Nephron progenitor cell (in vitro differentiated cells): ENCODE results near the gene SYNGR4.
"Not testable (repeated sequence)": the region's sequence is repeated elsewhere in the genome, so short reads cannot be mapped to it uniquely, and the experiment has no call there.

Source experiments
- DNase-seq: peaks from one replicate; pipeline ENCODE4 v3.0.0; 2021
- H3K27ac Mint-ChIP-seq: 2 replicates; pipeline ENCODE4 v1.8.0; 2021; ENCODE audit warnings: mild to moderate bottlenecking, moderate library complexity, mixed read lengths
- H3K27me3 Mint-ChIP-seq: 2 replicates; pipeline ENCODE4 v1.8.0; 2021; ENCODE audit warnings: mild to moderate bottlenecking, low read depth, mixed read lengths; ENCODE audit not compliant: poor library complexity
- H3K36me3 Mint-ChIP-seq: 2 replicates; pipeline ENCODE4 v1.8.0; 2021; ENCODE audit warnings: low read depth, mixed read lengths
- H3K4me1 Mint-ChIP-seq: 2 replicates; pipeline ENCODE4 v1.8.0; 2021; ENCODE audit warnings: mixed read lengths
- H3K4me3 Mint-ChIP-seq: 2 replicates; pipeline ENCODE4 v1.8.0; 2021; ENCODE audit warnings: mild to moderate bottlenecking, moderate library complexity, mixed read lengths
- H3K9me3 Mint-ChIP-seq: 2 replicates; pipeline ENCODE4 v1.8.0; 2021; ENCODE audit warnings: mild to moderate bottlenecking, moderate library complexity, mixed read lengths
- TF ChIP-seq, protein P1 (sequence below): fragments of 200-600 bp; sonication (generic); IDR thresholded peaks from 2 replicates; pipeline ENCODE4 v1.5.0; 2021; ENCODE audit warnings: antibody characterized with exemption

SYNGR4 gene

DNA sequence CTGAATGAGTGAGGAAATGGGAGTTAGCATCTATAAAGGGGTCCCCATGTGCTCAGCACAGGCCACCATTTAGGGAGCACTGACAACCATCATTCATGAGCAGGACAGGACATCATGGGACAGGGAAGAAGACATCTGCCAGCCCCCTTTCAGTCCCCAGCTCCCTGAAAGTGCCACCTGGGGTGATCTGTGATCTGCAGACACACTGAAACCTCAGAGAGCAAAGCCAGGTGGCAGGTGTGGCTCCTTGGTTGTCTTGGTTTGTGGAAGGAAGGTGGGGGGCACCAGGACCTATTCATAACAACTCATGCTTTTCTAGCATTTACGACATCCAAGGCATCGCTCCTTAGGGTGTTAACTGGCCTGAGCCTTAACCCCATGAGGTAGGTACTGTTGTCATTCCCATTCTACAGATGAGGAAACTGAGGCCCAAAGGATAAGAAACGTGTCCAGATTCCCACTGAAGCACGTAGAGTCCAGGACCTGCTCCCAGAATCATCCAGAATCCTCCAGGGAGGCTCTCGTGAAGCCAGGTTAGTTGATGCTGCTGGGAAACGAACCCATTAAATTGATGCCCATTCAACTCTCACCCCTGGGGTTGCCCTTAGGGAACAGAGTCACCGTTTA lies 21.4 kb downstream of the SYNGR4 start:
- peaks cover 37% of the 10 kb centered on the region for H3K4me1 Mint-ChIP-seq
- no peak for DNase-seq
- no peaks in the 10 kb centered on the region for H3K9me3 Mint-ChIP-seq
- H3K4me3 Mint-ChIP-seq, result no peak overlapping the region
- peaks cover 69% of the 10 kb centered on the region for H3K36me3 Mint-ChIP-seq
- no peaks in the 10 kb centered on the region for H3K27me3 Mint-ChIP-seq
- H3K27ac Mint-ChIP-seq, result no peak overlapping the region
- TF ChIP-seq, protein P1, sequence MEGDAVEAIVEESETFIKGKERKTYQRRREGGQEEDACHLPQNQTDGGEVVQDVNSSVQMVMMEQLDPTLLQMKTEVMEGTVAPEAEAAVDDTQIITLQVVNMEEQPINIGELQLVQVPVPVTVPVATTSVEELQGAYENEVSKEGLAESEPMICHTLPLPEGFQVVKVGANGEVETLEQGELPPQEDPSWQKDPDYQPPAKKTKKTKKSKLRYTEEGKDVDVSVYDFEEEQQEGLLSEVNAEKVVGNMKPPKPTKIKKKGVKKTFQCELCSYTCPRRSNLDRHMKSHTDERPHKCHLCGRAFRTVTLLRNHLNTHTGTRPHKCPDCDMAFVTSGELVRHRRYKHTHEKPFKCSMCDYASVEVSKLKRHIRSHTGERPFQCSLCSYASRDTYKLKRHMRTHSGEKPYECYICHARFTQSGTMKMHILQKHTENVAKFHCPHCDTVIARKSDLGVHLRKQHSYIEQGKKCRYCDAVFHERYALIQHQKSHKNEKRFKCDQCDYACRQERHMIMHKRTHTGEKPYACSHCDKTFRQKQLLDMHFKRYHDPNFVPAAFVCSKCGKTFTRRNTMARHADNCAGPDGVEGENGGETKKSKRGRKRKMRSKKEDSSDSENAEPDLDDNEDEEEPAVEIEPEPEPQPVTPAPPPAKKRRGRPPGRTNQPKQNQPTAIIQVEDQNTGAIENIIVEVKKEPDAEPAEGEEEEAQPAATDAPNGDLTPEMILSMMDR, result no peak

DNA sequence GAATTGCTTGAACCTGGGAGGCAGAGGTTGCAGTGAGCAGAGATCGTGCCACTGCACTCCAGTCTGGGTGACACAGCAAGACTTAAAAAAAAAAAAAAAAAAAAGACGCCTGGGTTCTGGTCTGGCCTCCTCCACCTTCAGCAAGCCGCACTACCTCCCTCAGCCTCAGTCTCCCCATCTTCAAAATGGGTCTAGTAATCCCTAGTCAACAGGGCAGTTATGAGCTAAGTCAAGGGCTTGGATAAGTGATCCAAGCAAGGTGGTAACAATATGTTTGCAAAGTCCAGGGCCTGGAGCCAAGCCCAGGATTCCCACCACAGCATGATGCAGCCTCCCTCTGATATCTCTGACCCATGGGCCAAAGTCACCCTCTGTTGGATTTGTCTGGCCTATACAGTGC lies 22.8 kb downstream of the SYNGR4 start:
- TF ChIP-seq, protein P1, result no peak
- no peak overlapping the region for H3K4me3 Mint-ChIP-seq
- no peaks in the 10 kb centered on the region for H3K9me3 Mint-ChIP-seq
- H3K36me3 Mint-ChIP-seq, result peaks cover 60% of the 10 kb centered on the region
- H3K27me3 Mint-ChIP-seq, result no peaks in the 10 kb centered on the region
- peak overlapping the region; percentile 36 for H3K27ac Mint-ChIP-seq
- H3K4me1 Mint-ChIP-seq, result peaks cover 42% of the 10 kb centered on the region
- DNase-seq, result no peak

DNA sequence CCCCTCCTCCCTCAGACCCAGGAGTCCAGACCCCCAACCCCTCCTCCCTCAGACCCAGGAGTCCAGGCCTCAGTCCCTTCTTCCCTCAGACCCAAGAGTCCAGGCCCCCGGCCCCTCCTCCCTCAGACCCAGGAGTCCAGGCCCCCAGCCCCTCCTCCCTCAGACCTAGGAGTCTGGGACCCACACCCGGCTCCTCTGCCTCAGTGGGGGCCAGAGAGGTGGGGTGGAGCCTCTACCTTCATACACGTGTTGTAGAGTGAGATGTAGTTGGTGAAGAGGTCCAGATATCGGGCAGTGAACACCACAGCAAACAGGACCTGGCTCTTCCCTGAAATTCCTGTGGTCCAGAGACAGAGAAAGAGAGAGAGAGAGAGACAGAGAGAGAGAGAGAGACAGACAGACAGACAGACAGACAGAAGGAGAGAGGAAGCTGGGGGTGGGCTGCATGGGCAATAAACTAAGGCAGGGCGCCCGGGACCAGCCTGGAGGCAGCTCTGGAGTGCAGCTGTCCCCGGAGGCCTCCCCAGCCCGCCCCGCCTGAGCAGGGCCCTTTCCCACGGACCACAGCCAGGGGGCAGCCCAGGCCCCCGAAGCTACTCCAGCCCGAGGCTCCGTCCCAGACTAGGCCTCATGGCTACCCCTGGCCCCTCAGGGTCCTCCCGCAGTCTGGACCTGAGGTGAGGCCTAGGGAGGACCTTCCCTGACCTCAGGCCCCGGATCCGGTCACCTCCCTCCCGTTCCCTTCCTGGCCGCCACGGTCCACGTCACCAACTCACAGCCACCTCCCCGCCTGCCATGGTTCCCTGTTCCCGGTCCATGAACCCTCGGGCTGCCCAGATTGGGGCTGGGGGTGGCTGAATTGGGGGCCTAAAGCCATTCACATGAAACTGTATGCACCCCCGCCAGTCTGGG lies 26.3 kb downstream of the SYNGR4 start:
- H3K36me3 Mint-ChIP-seq, result peaks cover 31% of the 10 kb centered on the region
- no peaks in the 10 kb centered on the region for H3K9me3 Mint-ChIP-seq
- peaks cover 7% of the 10 kb centered on the region for H3K27me3 Mint-ChIP-seq
- peak; percentile 71 for DNase-seq
- H3K27ac Mint-ChIP-seq, result peak overlapping the region; percentile 97
- TF ChIP-seq, protein P1, result peak; percentile 43
- peaks cover 51% of the 10 kb centered on the region for H3K4me1 Mint-ChIP-seq
- peak overlapping the region; percentile 95 for H3K4me3 Mint-ChIP-seq

DNA sequence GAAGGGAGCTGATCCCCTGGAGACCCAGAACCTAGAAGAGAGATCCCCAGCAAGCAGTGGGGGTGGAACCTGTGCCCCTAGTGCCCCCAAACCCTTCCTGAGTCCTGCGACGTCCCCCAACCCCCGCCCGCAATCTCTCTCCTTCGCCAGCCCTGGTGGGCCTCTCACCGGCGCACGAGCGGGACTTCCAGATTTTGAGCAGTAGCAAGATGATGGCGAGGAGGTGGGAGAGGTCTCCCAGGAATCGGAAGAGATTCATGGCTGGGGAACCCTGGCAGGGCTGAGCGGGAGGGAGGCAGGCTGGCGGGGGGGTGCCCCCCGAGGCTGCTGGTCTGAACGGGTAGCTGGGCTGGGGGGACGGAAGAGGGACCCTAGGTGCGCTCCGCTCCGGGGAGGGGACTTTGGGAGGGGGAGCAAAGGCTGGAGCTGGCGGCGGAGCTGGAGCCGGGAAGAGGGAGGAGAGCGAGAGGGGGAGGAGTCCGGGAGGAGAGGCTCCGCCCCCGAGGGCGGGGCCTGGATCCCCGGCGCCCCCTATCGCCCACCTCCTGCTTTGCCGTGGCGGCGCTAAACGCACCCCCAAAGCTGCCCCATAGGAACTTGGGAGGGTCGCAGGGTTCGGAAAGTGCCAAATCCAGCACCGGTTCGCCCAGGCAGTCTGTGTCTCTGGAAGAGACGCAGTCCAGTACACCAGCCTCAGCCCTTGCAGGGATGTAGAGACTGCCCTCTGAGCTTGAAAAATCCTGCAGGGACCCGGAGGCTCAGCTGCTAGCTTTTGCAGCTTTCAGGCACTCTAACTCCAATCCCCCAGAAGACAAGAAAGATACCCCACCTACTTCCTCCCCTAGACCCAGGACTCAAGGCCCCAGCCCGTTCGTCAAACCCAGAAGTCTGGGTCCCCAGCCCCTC lies 27.2 kb downstream of the SYNGR4 start, which contains the start of gene KDELR1:
Gene KDELR1 (minus strand): TSS at position 452 of the 906 bp plus-strand sequence. CDS start 193 bp downstream, at position 259.
- H3K9me3 Mint-ChIP-seq, result no peaks in the 10 kb centered on the region
- peak within 1 kb of the TSS; percentile 95 for H3K4me3 Mint-ChIP-seq
- TF ChIP-seq, protein P1, result peak; percentile 89
- peaks cover 22% of the 10 kb centered on the region for H3K36me3 Mint-ChIP-seq
- peak within 1 kb of the TSS; percentile 97 for H3K27ac Mint-ChIP-seq
- peak; percentile 84 for DNase-seq
- H3K4me1 Mint-ChIP-seq, result peaks cover 60% of the 10 kb centered on the region
- peaks cover 11% of the 10 kb centered on the region for H3K27me3 Mint-ChIP-seq

DNA sequence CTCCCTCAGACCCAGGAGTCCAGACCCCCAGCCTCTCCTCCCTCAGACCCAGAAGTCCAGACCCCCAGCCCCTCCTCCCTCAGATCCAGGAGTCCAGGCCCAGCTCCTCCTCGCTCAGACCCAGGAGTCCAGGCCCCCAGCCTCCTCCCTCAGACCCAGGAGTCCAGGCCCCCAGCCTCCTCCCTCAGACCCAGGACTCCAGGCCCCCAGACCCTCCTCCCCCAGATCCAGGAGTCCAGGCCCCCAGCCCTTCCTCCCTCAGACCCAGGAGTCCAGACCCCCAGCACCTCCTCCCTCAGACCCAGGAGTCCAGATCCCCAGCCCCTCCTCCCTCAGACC lies 27.8 kb downstream of the SYNGR4 start:
- H3K36me3 Mint-ChIP-seq, result peaks cover 19% of the 10 kb centered on the region
- not testable (repeated sequence) for DNase-seq, H3K9me3 Mint-ChIP-seq, H3K27ac Mint-ChIP-seq
- H3K27me3 Mint-ChIP-seq, result peaks cover 17% of the 10 kb centered on the region
- H3K4me1 Mint-ChIP-seq, result peaks cover 66% of the 10 kb centered on the region
- peak overlapping the region; percentile 95 for H3K4me3 Mint-ChIP-seq
